H1 (cell line): ENCODE measurements around the gene SMIM35. TPM values are rescaled to one million over a fixed set of nuclear protein-coding genes. Genes with fewer than 3 reads are reported as not detected.

ENCODE experiments used
- CTCF ChIA-PET: fragments of 300-600 bp; sonication (Branson Sonifier 250); formaldehyde crosslinking; loops from one replicate; lab custom pipeline; 2021; ENCODE audit not compliant: partially characterized antibody; lab: Charles Lee
- POLR2A ChIA-PET: fragments of 300-600 bp; sonication (Branson Sonifier 250); formaldehyde crosslinking; loops from one replicate; lab custom pipeline; 2021; ENCODE audit warnings: inconsistent platforms; ENCODE audit not compliant: partially characterized antibody; lab: Charles Lee
- DNase-seq, 2 experiments: peaks; one replicate each; pipeline versions ENCODE4 v3.0.0 to v3.0.0-alpha.2; 2010 to 2022; ENCODE audit warnings: low spot score in 2 of 2, low read depth in 1 of 2, mixed read lengths in 1 of 2
- FAIRE-seq: peaks from 2 replicates; lab custom pipeline; 2011; peaks lifted over from hg19 to GRCh38; lab: Jason Lieb, UNC
- H2AFZ ChIP-seq: 2 replicates; pipeline ENCODE4 v1.8.1; 2012; ENCODE audit warnings: low read length, inconsistent platforms
- H2AK5ac ChIP-seq: 2 replicates; pipeline ENCODE4 v1.6.1; 2013; ENCODE audit warnings: low read depth, low read length
- H2BK120ac ChIP-seq: replicated peaks from 2 replicates; pipeline ENCODE3; 2013; ENCODE audit warnings: low read depth, low read length, inconsistent platforms
- H2BK12ac ChIP-seq: 2 replicates; pipeline ENCODE4 v1.6.1; 2013; ENCODE audit warnings: low read depth, low read length
- H2BK15ac ChIP-seq: 2 replicates; pipeline ENCODE4 v1.6.1; 2013; ENCODE audit warnings: low read length
- H2BK20ac ChIP-seq: 2 replicates; pipeline ENCODE4 v1.6.1; 2013; ENCODE audit warnings: low read length
- H2BK5ac ChIP-seq: 2 replicates; pipeline ENCODE4 v1.6.1; 2013; ENCODE audit warnings: low read depth, low read length
- H3K14ac ChIP-seq: 2 replicates; pipeline ENCODE4 v1.6.1; 2013; ENCODE audit warnings: inconsistent platforms; ENCODE audit not compliant: insufficient read length
- H3K18ac ChIP-seq: 2 replicates; pipeline ENCODE4 v1.6.1; 2013; ENCODE audit warnings: low read length; ENCODE audit errors: extremely low read depth
- H3K23ac ChIP-seq: 2 replicates; pipeline ENCODE4 v1.6.1; 2013; ENCODE audit warnings: inconsistent platforms; ENCODE audit not compliant: insufficient read length
- H3K23me2 ChIP-seq: 2 replicates; pipeline ENCODE4 v1.6.1; 2013; ENCODE audit warnings: low read depth, low read length
- H3K27ac ChIP-seq: 2 replicates; pipeline ENCODE4 v1.6.1; 2011; ENCODE audit warnings: low read depth, low read length, inconsistent platforms
- H3K27me3 ChIP-seq, 4 experiments: replicated peaks in 1 of 4; 1 replicate in 1 of 4; 2 replicates in 3 of 4; pipeline versions ENCODE4 v1.6.1 to v1.8.1; 2011 to 2013; ENCODE audit warnings: low read length in 3 of 4, mild to moderate bottlenecking in 3 of 4, inconsistent platforms in 2 of 4, mixed read lengths in 2 of 4, moderate library complexity in 1 of 4; ENCODE audit not compliant: control insufficient read depth in 3 of 4, insufficient read depth in 3 of 4; ENCODE audit errors: extremely low read depth in 1 of 4
- H3K36me3 ChIP-seq, 4 experiments: 2 replicates each; pipeline versions ENCODE4 v1.6.1 to v1.8.1; 2011 to 2013; ENCODE audit warnings: mild to moderate bottlenecking in 4 of 4, low read length in 3 of 4, moderate library complexity in 2 of 4, control low read depth in 1 of 4, inconsistent platforms in 1 of 4; ENCODE audit not compliant: insufficient read depth in 4 of 4, control insufficient read depth in 2 of 4
- H3K4ac ChIP-seq: replicated peaks from 2 replicates; pipeline ENCODE3; 2013; ENCODE audit warnings: low read length, low read depth, mixed read lengths, inconsistent platforms; ENCODE audit not compliant: insufficient read length
- H3K4me1 ChIP-seq, 4 experiments: replicated peaks in 1 of 4; 1 replicate in 1 of 4; 2 replicates in 3 of 4; pipeline versions ENCODE4 v1.6.1 to v1.8.1; 2011 to 2013; ENCODE audit warnings: low read length in 3 of 4, inconsistent platforms in 2 of 4, mixed read lengths in 1 of 4; ENCODE audit not compliant: insufficient read depth in 4 of 4, control insufficient read depth in 3 of 4
- H3K4me2 ChIP-seq, 2 experiments: 2 replicates each; pipeline versions ENCODE4 v1.6.1 to v1.8.1; 2011 to 2013; ENCODE audit warnings: low read depth in 2 of 2, low read length in 2 of 2, control low read depth in 1 of 2, inconsistent platforms in 1 of 2, mild to moderate bottlenecking in 1 of 2; ENCODE audit not compliant: insufficient read depth in 1 of 2
- H3K4me3 ChIP-seq, 4 experiments: fragments of 200-600, 300-600 bp in 1 of 4; sonication (generic), shearing (Covaris generic), sonication (Bioruptor Twin) in 1 of 4; 2 replicates each; pipeline versions ENCODE4 v1.5.1 to v1.8.1; 2011 to 2016; ENCODE audit warnings: low read length in 4 of 4, low read depth in 3 of 4, control low read depth in 2 of 4, inconsistent platforms in 2 of 4, mild to moderate bottlenecking in 2 of 4, mixed read lengths in 1 of 4, moderate library complexity in 1 of 4; ENCODE audit not compliant: insufficient read depth in 2 of 4; ENCODE audit errors: extremely low read depth in 1 of 4
- H3K56ac ChIP-seq: replicated peaks from 2 replicates; pipeline ENCODE3; 2013; ENCODE audit warnings: low read depth, mild to moderate bottlenecking, mixed read lengths, low read length, inconsistent platforms; ENCODE audit not compliant: insufficient read length
- H3K79me1 ChIP-seq: 2 replicates; pipeline ENCODE4 v1.6.1; 2013; ENCODE audit warnings: low read depth, low read length, control low read depth
- H3K79me2 ChIP-seq, 2 experiments: 2 replicates each; pipeline versions ENCODE4 v1.6.1 to v1.8.1; 2012 to 2013; ENCODE audit warnings: low read length in 2 of 2, mild to moderate bottlenecking in 2 of 2, inconsistent platforms in 1 of 2; ENCODE audit not compliant: insufficient read depth in 2 of 2, control insufficient read depth in 1 of 2
- H3K9ac ChIP-seq, 4 experiments: replicated peaks in 1 of 4; 1 replicate in 1 of 4; 2 replicates in 3 of 4; pipeline versions ENCODE4 v1.6.1 to v1.8.1; 2011 to 2013; ENCODE audit warnings: low read depth in 3 of 4, low read length in 3 of 4, control low read depth in 2 of 4, mild to moderate bottlenecking in 2 of 4, moderate library complexity in 2 of 4, inconsistent platforms in 1 of 4; ENCODE audit errors: extremely low read depth in 1 of 4
- H3K9me3 ChIP-seq, 2 experiments: 2 replicates each; pipeline versions ENCODE4 v1.6.1 to v1.8.1; 2012 to 2013; ENCODE audit warnings: mild to moderate bottlenecking in 2 of 2, moderate library complexity in 2 of 2, control low read depth in 1 of 2, inconsistent platforms in 1 of 2, low read depth in 1 of 2, low read length in 1 of 2, mixed read lengths in 1 of 2; ENCODE audit not compliant: insufficient read depth in 2 of 2
- H4K20me1 ChIP-seq, 2 experiments: replicated peaks in 1 of 2; 2 replicates each; pipeline versions ENCODE3 to v1.8.1; 2011 to 2013; ENCODE audit warnings: inconsistent platforms in 2 of 2, low read length in 2 of 2, mild to moderate bottlenecking in 1 of 2; ENCODE audit not compliant: insufficient read depth in 2 of 2, control insufficient read depth in 1 of 2
- H4K5ac ChIP-seq: 2 replicates; pipeline ENCODE4 v1.6.1; 2013; ENCODE audit warnings: low read length, low read depth, mixed read lengths, inconsistent platforms; ENCODE audit not compliant: insufficient read length
- H4K8ac ChIP-seq: 2 replicates; pipeline ENCODE4 v1.8.0; 2013; ENCODE audit warnings: mild to moderate bottlenecking, moderate library complexity, low read length, inconsistent platforms; ENCODE audit not compliant: insufficient read depth; ENCODE audit errors: extremely low read depth
- H4K91ac ChIP-seq: replicated peaks from 2 replicates; pipeline ENCODE3; 2013; ENCODE audit warnings: low read length, mixed read lengths, inconsistent platforms; ENCODE audit not compliant: insufficient read length
- ASH2L ChIP-seq: fragments of 200-600, 300-600 bp; sonication (generic); IDR thresholded peaks from one replicate; pipeline ENCODE4 v1.7.1; 2017; ENCODE audit warnings: low read length
- GTF2F1 ChIP-seq: IDR thresholded peaks from 2 replicates; pipeline ENCODE4 v1.6.1; 2012; ENCODE audit warnings: low read depth, low read length, improper control_type of control experiment, borderline replicate concordance
- KDM5A ChIP-seq: fragments of 200-600 bp; IDR thresholded peaks from 2 replicates; pipeline ENCODE4 v1.7.1; 2012; ENCODE audit warnings: mild to moderate bottlenecking, low read length, inconsistent platforms, mixed read lengths
- NANOG ChIP-seq: IDR thresholded peaks from 2 replicates; pipeline ENCODE4 v1.6.1; 2011; ENCODE audit warnings: low read length, low read depth, mild to moderate bottlenecking, inconsistent platforms; ENCODE audit not compliant: insufficient read depth, poor library complexity, severe bottlenecking
- SIRT6 ChIP-seq: IDR thresholded peaks from one replicate; pipeline ENCODE4 v1.7.1; 2012; ENCODE audit warnings: low read length, inconsistent platforms
- SIX5 ChIP-seq: IDR thresholded peaks from 2 replicates; pipeline ENCODE4 v1.6.1; 2011; ENCODE audit warnings: mild to moderate bottlenecking, low read depth, low read length
- SUZ12 ChIP-seq: fragments of 200-600 bp; sonication (generic); IDR thresholded peaks from 2 replicates; pipeline ENCODE4 v1.6.1; 2012; ENCODE audit warnings: mild to moderate bottlenecking, inconsistent platforms, low read length, moderate library complexity, mixed read lengths
- TEAD4 ChIP-seq: IDR thresholded peaks from 2 replicates; pipeline ENCODE4 v1.6.1; 2012; ENCODE audit warnings: low read depth, low read length, inconsistent platforms, mixed read lengths
- ZNF274 ChIP-seq: IDR thresholded peaks from 2 replicates; pipeline ENCODE4 v1.7.0; 2012; ENCODE audit warnings: low read length, borderline replicate concordance; ENCODE audit errors: extremely low read depth
- WGBS, 2 experiments: shearing (Covaris generic) in 1 of 2; methylation state at CpG; one replicate each; pipeline versions ENCODE4 v1.1.6 to v1.1.7; 2013 to 2015; ENCODE audit warnings: low lambda C conversion rate in 2 of 2, mixed read lengths in 2 of 2, inconsistent platforms in 1 of 2, low coverage in 1 of 2, missing lambda C conversion rate in 1 of 2; ENCODE audit not compliant: insufficient replicate concordance in 2 of 2, insufficient coverage in 1 of 2, insufficient read length in 1 of 2; ENCODE audit errors: extremely low coverage in 1 of 2, missing lambda C conversion rate in 1 of 2; 5-methylcytosine and 5-hydroxymethylcytosine counted together
- polyA plus RNA-seq, 7 experiments: library from polyadenylated mRNA; depleted of rRNA in 3 of 7; stranded (reverse) in 5 of 7; unstranded in 2 of 7; fragments of >200 nt in 5 of 7; fragments of 200-250 nt in 2 of 7; gene quantifications; 1 replicate in 5 of 7; 2 replicates in 1 of 7; 4 replicates in 1 of 7; pipeline versions ENCODE4 v1.2.1 to v1.2.3, GENCODE V29; 2011 to 2013; ENCODE audit warnings: missing spikeins in 2 of 7, mixed read lengths in 2 of 7
- total RNA-seq: library from RNA; stranded (reverse); fragmentation: NEBNext Ultra II Directional; extraction: Animal tissue kit (Norgen Biotek cat#: 25700); gene quantifications from 2 replicates; pipeline ENCODE4 v1.2.1, GENCODE V29; 2021
- TF ChIP-seq, protein P1 (sequence below): IDR thresholded peaks from 2 replicates; pipeline ENCODE4 v1.6.1; 2012; ENCODE audit warnings: low read length, inconsistent platforms

The SMIM35 gene
- total and polyA plus RNA-seq, 2 of the 8 experiments (the other 6 are each of a cell fraction or from before 2014, with no cell fraction given): not detected

- Histone ChIP-seq H2AK5ac (no peak overlapping the region), H3K27me3 (no peaks in the 10 kb centered on the region; a peak in 1 of 7 replicates), H3K9me3 (no peaks in the 10 kb centered on the region), H3K79me2 (no peaks in the 10 kb centered on the region), H3K4me1 (peaks cover 0 to 3% (median 1%) of the 10 kb centered on the region in 4 experiments; a peak in 3 of 7 replicates), H3K36me3 (no peaks in the 10 kb centered on the region), H3K4ac (no peak overlapping the region), H3K18ac (no peak overlapping the region; the same call in 1 of the 2 replicates), H3K4me2 (no peak overlapping the region), H2BK120ac (no peak overlapping the region), H3K56ac (no peak overlapping the region), H3K14ac (no peak overlapping the region), H3K27ac (no peak overlapping the region), H2BK20ac (no peak overlapping the region), H4K8ac (no peak overlapping the region), H2BK12ac (no peak overlapping the region), H4K5ac (no peak overlapping the region), H3K9ac (no peak overlapping the region), H4K20me1 (no peaks in the 10 kb centered on the region), H2AFZ (no peak overlapping the region), H3K23me2 (no peaks in the 10 kb centered on the region; the same call in 1 of the 2 replicates), H3K4me3 (no peak overlapping the region), H2BK15ac (no peak overlapping the region), H2BK5ac (no peak overlapping the region), H3K23ac (no peak overlapping the region), H3K79me1 (no peaks in the 10 kb centered on the region), H4K91ac (no peak overlapping the region)
- FAIRE-seq (no peak), DNase-seq (no peak)
- TF ChIP-seq SIX5 (no peak), GTF2F1 (no peak), ZNF274 (no peak), SUZ12 (no peak), KDM5A (no peak), SIRT6 (no peak), ASH2L (no peak), NANOG (no peak), TEAD4 (no peak)
- TF ChIP-seq, protein P1, sequence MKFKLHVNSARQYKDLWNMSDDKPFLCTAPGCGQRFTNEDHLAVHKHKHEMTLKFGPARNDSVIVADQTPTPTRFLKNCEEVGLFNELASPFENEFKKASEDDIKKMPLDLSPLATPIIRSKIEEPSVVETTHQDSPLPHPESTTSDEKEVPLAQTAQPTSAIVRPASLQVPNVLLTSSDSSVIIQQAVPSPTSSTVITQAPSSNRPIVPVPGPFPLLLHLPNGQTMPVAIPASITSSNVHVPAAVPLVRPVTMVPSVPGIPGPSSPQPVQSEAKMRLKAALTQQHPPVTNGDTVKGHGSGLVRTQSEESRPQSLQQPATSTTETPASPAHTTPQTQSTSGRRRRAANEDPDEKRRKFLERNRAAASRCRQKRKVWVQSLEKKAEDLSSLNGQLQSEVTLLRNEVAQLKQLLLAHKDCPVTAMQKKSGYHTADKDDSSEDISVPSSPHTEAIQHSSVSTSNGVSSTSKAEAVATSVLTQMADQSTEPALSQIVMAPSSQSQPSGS: no peak
- ChIA-PET CTCF (interaction anchor here (0.7 to 1.8 kb wide), 5 partner anchors 11 to 189 kb away, joined by 3 to 5 read pairs (median 4); no protein-coding TSS in a partner anchor), POLR2A (no interaction called here)
- WGBS, 2 experiments: 86% methylated on average over 2 of the region's 2 CpGs; no CpG with 5 or more reads in 1 of the 2 experiments
Measured at GRCh38 chr11:118106789-118107335, 20.1 kb upstream of the SMIM35 start.
